Left cardiac atrium (tissue), 4 donors: ENCODE measurements around the gene EPG5. TPM values are rescaled to one million over a fixed set of nuclear protein-coding genes. Genes with fewer than 3 reads are reported as not detected.
"Not testable (repeated sequence)": the region's sequence is repeated elsewhere in the genome, so short reads cannot be mapped to it uniquely, and the experiment has no call there.

Experiments
- ATAC-seq, 2 donors: fragments of 200-7000 bp; cut with Tn5 transposase; one replicate each; pipeline ENCODE4 v1.9.1; 2020; ENCODE audit warnings: mild to moderate bottlenecking in 2 of 2, moderate library complexity in 2 of 2
- DNase-seq: peaks from one replicate; pipeline ENCODE4 v3.0.0-alpha.2; 2020
- intact Hi-C, 2 donors: fragments of 100-400 bp; cut with DNase I; formaldehyde crosslinking; loops; one replicate each; pipeline versions ENCODE4 v1.14.1 to v1.15.1; 2022 to 2023
- total RNA-seq, 2 donors: library from RNA; stranded (reverse); fragmentation: NEBNext Ultra II Directional; extraction: Animal tissue kit (Norgen Biotek cat#: 25700); gene quantifications; one replicate each; pipeline ENCODE4 v1.2.1, GENCODE V29; 2021
- donor health status: DM: no; HTN: yes; CAD: no.
- donor health status: DM: no; HTN: yes; CAD: no; lungs with severe emphysema.
- donor health status: DM: yes; HTN: yes; CAD: no.
- donor health status: Dilated cardiomyopathy.

The EPG5 gene
- total RNA-seq, 2 donors from 2014 or later = 19.5 to 23.3 TPM

GRCh38 chr18:45829855-45830254 lies 137.3 kb downstream of the EPG5 start:
- intact Hi-C loops = loop anchor here in 1 of 2 donors (10.0 kb wide), 1 partner anchor 105 kb away; the partner anchor contains the start of gene SLC14A1
- ATAC-seq (no peak), DNase-seq (no peak)

- intact Hi-C loops = no loop called here
- DNase-seq = no peak
- ATAC-seq = peak; percentile 56 to 76
These were observed 138.0 kb downstream of the EPG5 start for GRCh38 chr18:45828917-45829811.

- DNase-seq, ATAC-seq, intact Hi-C loops: not testable (repeated sequence)
These were observed 140.4 kb downstream of the EPG5 start for GRCh38 chr18:45826716-45827115.

- DNase-seq (no peak), ATAC-seq (no peak)
- intact Hi-C loops = no loop called here
These were observed 141.0 kb downstream of the EPG5 start for GRCh38 chr18:45826084-45826483.

GRCh38 chr18:45825258-45826044 lies 141.7 kb downstream of the EPG5 start, which contains the start of gene SIGLEC15:
SIGLEC15 (plus strand) TSS chr18:45825675; CDS start chr18:45825729, 54 bp downstream.
- intact Hi-C loops = no loop called here
- DNase-seq = no peak
- ATAC-seq = no peak

- DNase-seq (no peak), ATAC-seq (no peak)
- intact Hi-C loops = no loop called here
These were observed 145.4 kb downstream of the EPG5 start for GRCh38 chr18:45821711-45822110.

GRCh38 chr18:45821026-45821425 lies 146.1 kb downstream of the EPG5 start:
- no peak for DNase-seq
- intact Hi-C loops = no loop called here
- no peak for ATAC-seq

- intact Hi-C loops = no loop called here
- no peak for ATAC-seq
- DNase-seq = no peak
These were observed 146.9 kb downstream of the EPG5 start for GRCh38 chr18:45820106-45820745.

- ATAC-seq, DNase-seq, intact Hi-C loops: not testable (repeated sequence)
These were observed 148.4 kb downstream of the EPG5 start for GRCh38 chr18:45818765-45819164.

GRCh38 chr18:45817543-45817942 lies 149.6 kb downstream of the EPG5 start:
- ATAC-seq = no peak
- intact Hi-C loops = no loop called here
- DNase-seq = no peak

- intact Hi-C loops, DNase-seq, ATAC-seq: not testable (repeated sequence)
These were observed 152.4 kb downstream of the EPG5 start for GRCh38 chr18:45814733-45815132.

- ATAC-seq, DNase-seq, intact Hi-C loops: not testable (repeated sequence)
These were observed 160.0 kb downstream of the EPG5 start for GRCh38 chr18:45807144-45807543.

GRCh38 chr18:45806226-45806625 lies 160.9 kb downstream of the EPG5 start:
- DNase-seq = no peak
- intact Hi-C loops = no loop called here
- ATAC-seq = peak in 1 of 2 donors; percentile 21

- DNase-seq (no peak), ATAC-seq (no peak)
- intact Hi-C loops = no loop called here
These were observed 161.6 kb downstream of the EPG5 start for GRCh38 chr18:45805551-45805950.

GRCh38 chr18:45802814-45803492 lies 164.2 kb downstream of the EPG5 start:
- intact Hi-C loops = no loop called here
- DNase-seq (no peak), ATAC-seq (peak in 1 of 2 donors; percentile 68)

- intact Hi-C loops = no loop called here
- ATAC-seq (no peak), DNase-seq (no peak)
These were observed 165.6 kb downstream of the EPG5 start for GRCh38 chr18:45801416-45802004.
